ENCODE measurements around the gene STYK1. TPM values are rescaled to one million over a fixed set of nuclear protein-coding genes. Genes with fewer than 3 reads are reported as not detected.
A peak's percentile ranks its signal among the peaks of the same experiment; 100 is the strongest.

The STYK1 gene
- total and polyA plus RNA-seq, 4 donors, result 0.18 to 1.2 (median 0.37) TPM

- no peaks in the 10 kb centered on the region for H3K9me3 ChIP-seq (ENCODE audit: control insufficient read depth, low read length)
- H3K4me1 ChIP-seq (ENCODE audit: control insufficient read depth in 1 of 2, insufficient read depth in 2 of 2, low read length in 2 of 2), result peaks cover 2 to 6% of the 10 kb centered on the region in 2 donors
- H3K27me3 ChIP-seq (ENCODE audit: control insufficient read depth in 1 of 2, insufficient read depth in 2 of 2, low read length in 1 of 2), result no peaks in the 10 kb centered on the region
- no peak for DNase-seq
- ATAC-seq (ENCODE audit: low FRiP score), result no peak
- WGBS, 2 donors, result 43 to 52% methylated on average over 2 of the region's 2 CpGs
- H3K27ac ChIP-seq (ENCODE audit: low read depth in 1 of 2, low read length in 2 of 2), result peak overlapping the region; percentile 57 to 90
- intact Hi-C loops (cut with DNase I), result loop anchor here in 1 of 2 donors (10.0 kb wide), 1 partner anchor 503 kb away; the partner anchor contains the start of gene GABARAPL1
- peaks cover 0 to 6% of the 10 kb centered on the region in 2 donors for H3K36me3 ChIP-seq (ENCODE audit: control insufficient read depth in 1 of 2, insufficient read depth in 2 of 2, low read length in 1 of 2)
- H3K4me3 ChIP-seq (ENCODE audit: low read length in 2 of 2), result no peak overlapping the region
Observed at GRCh38 chr12:10717410-10717809, 43.6 kb upstream of the STYK1 start.

- WGBS, 2 donors, result 3 to 6% methylated on average over 6 of the region's 6 CpGs
- H3K36me3 ChIP-seq (ENCODE audit: control insufficient read depth in 1 of 2, insufficient read depth in 2 of 2, low read length in 1 of 2), result peaks cover 0 to 7% of the 10 kb centered on the region in 2 donors
- intact Hi-C loops (cut with DNase I), result loop anchor here in 1 of 2 donors (10.0 kb wide), 1 partner anchor 502 kb away; the partner anchor contains the start of gene GABARAPL1
Observed at GRCh38 chr12:10716704-10717315, 43.0 kb upstream of the STYK1 start.

GRCh38 chr12:10716277-10716676 is 42.4 kb upstream of the STYK1 start:
- 12 to 27% methylated on average over 4 of the region's 4 CpGs for WGBS, 2 donors

More at GRCh38 chr12:10716704-10717315, 43.0 kb upstream of the STYK1 start:
- peak; percentile 88 to 91 for DNase-seq
- H3K4me1 ChIP-seq (ENCODE audit: control insufficient read depth in 1 of 2, insufficient read depth in 2 of 2, low read length in 2 of 2), result peaks cover 2 to 6% of the 10 kb centered on the region in 2 donors
- ATAC-seq (ENCODE audit: low FRiP score), result peak; percentile 87
- H3K4me3 ChIP-seq (ENCODE audit: low read length in 2 of 2), result no peak overlapping the region
- no peaks in the 10 kb centered on the region for H3K27me3 ChIP-seq (ENCODE audit: control insufficient read depth in 1 of 2, insufficient read depth in 2 of 2, low read length in 1 of 2)
- H3K27ac ChIP-seq (ENCODE audit: low read depth in 1 of 2, low read length in 2 of 2), result peak overlapping the region in 1 of 2 donors; percentile 56
- no peaks in the 10 kb centered on the region for H3K9me3 ChIP-seq (ENCODE audit: control insufficient read depth, low read length)

GRCh38 chr12:10715491-10715890 is 41.6 kb upstream of the STYK1 start:
- WGBS, 2 donors, result 93 to 96% methylated on average over 6 of the region's 6 CpGs
- Histone ChIP-seq H3K27me3 (ENCODE audit: control insufficient read depth in 1 of 2, insufficient read depth in 2 of 2, low read length in 1 of 2) (no peaks in the 10 kb centered on the region), H3K36me3 (ENCODE audit: control insufficient read depth in 1 of 2, insufficient read depth in 2 of 2, low read length in 1 of 2) (peaks cover 0 to 7% of the 10 kb centered on the region in 2 donors), H3K27ac (ENCODE audit: low read depth in 1 of 2, low read length in 2 of 2) (no peak overlapping the region), H3K9me3 (ENCODE audit: control insufficient read depth, low read length) (no peaks in the 10 kb centered on the region), H3K4me1 (ENCODE audit: control insufficient read depth in 1 of 2, insufficient read depth in 2 of 2, low read length in 2 of 2) (peaks cover 2 to 6% of the 10 kb centered on the region in 2 donors), H3K4me3 (ENCODE audit: low read length in 2 of 2) (no peak overlapping the region)
- intact Hi-C loops (cut with DNase I), result loop anchor here in 1 of 2 donors (10.0 kb wide), 1 partner anchor 501 kb away; the partner anchor contains the start of gene GABARAPL1
- no peak for ATAC-seq (ENCODE audit: low FRiP score)
- no peak for DNase-seq

More at GRCh38 chr12:10716277-10716676, 42.4 kb upstream of the STYK1 start:
- DNase-seq (no peak), ATAC-seq (ENCODE audit: low FRiP score) (no peak)
- Histone ChIP-seq H3K9me3 (ENCODE audit: control insufficient read depth, low read length) (no peaks in the 10 kb centered on the region), H3K27ac (ENCODE audit: low read depth in 1 of 2, low read length in 2 of 2) (peak overlapping the region in 1 of 2 donors; percentile 57), H3K4me3 (ENCODE audit: low read length in 2 of 2) (no peak overlapping the region), H3K36me3 (ENCODE audit: control insufficient read depth in 1 of 2, insufficient read depth in 2 of 2, low read length in 1 of 2) (peaks cover 0 to 7% of the 10 kb centered on the region in 2 donors), H3K4me1 (ENCODE audit: control insufficient read depth in 1 of 2, insufficient read depth in 2 of 2, low read length in 2 of 2) (peaks cover 2 to 6% of the 10 kb centered on the region in 2 donors), H3K27me3 (ENCODE audit: control insufficient read depth in 1 of 2, insufficient read depth in 2 of 2, low read length in 1 of 2) (no peaks in the 10 kb centered on the region)
- intact Hi-C loops (cut with DNase I), result loop anchor here in 1 of 2 donors (10.0 kb wide), 1 partner anchor 501 kb away; the partner anchor contains the start of gene GABARAPL1

GRCh38 chr12:10709808-10710207 is 36.0 kb upstream of the STYK1 start:
- intact Hi-C loops (cut with DNase I), result loop anchor here in 1 of 2 donors (10.0 kb wide), 1 partner anchor 495 kb away; the partner anchor contains the start of gene GABARAPL1
- DNase-seq, result no peak
- H3K4me3 ChIP-seq (ENCODE audit: low read length in 2 of 2), result no peak overlapping the region
- H3K36me3 ChIP-seq (ENCODE audit: control insufficient read depth in 1 of 2, insufficient read depth in 2 of 2, low read length in 1 of 2), result peaks cover 7% of the 10 kb centered on the region in 2 donors
- no peak overlapping the region for H3K27ac ChIP-seq (ENCODE audit: low read depth in 1 of 2, low read length in 2 of 2)
- H3K4me1 ChIP-seq (ENCODE audit: control insufficient read depth in 1 of 2, insufficient read depth in 2 of 2, low read length in 2 of 2), result peaks cover 0 to 3% of the 10 kb centered on the region in 2 donors
- H3K27me3 ChIP-seq (ENCODE audit: control insufficient read depth in 1 of 2, insufficient read depth in 2 of 2, low read length in 1 of 2), result no peaks in the 10 kb centered on the region
- ATAC-seq (ENCODE audit: low FRiP score), result no peak
- 96% methylated on average over 16 of the region's 16 CpGs for WGBS, 2 donors
- no peaks in the 10 kb centered on the region for H3K9me3 ChIP-seq (ENCODE audit: control insufficient read depth, low read length)

- Histone ChIP-seq H3K4me1 (ENCODE audit: control insufficient read depth in 1 of 2, insufficient read depth in 2 of 2, low read length in 2 of 2) (peaks cover 0 to 3% of the 10 kb centered on the region in 2 donors), H3K36me3 (ENCODE audit: control insufficient read depth in 1 of 2, insufficient read depth in 2 of 2, low read length in 1 of 2) (peaks cover 7 to 8% of the 10 kb centered on the region in 2 donors), H3K4me3 (ENCODE audit: low read length in 2 of 2) (no peak overlapping the region), H3K9me3 (ENCODE audit: control insufficient read depth, low read length) (no peaks in the 10 kb centered on the region), H3K27me3 (ENCODE audit: control insufficient read depth in 1 of 2, insufficient read depth in 2 of 2, low read length in 1 of 2) (no peaks in the 10 kb centered on the region), H3K27ac (ENCODE audit: low read depth in 1 of 2, low read length in 2 of 2) (no peak overlapping the region)
- intact Hi-C loops (cut with DNase I), result no loop called here
- WGBS, 2 donors, result 52 to 53% methylated on average over 4 of the region's 4 CpGs
- no peak for DNase-seq
- no peak for ATAC-seq (ENCODE audit: low FRiP score)
Observed at GRCh38 chr12:10708862-10709261, 35.0 kb upstream of the STYK1 start.

- no peak overlapping the region for H3K27ac ChIP-seq (ENCODE audit: low read depth in 1 of 2, low read length in 2 of 2)
- no peak overlapping the region for H3K4me3 ChIP-seq (ENCODE audit: low read length in 2 of 2)
- H3K4me1 ChIP-seq (ENCODE audit: control insufficient read depth in 1 of 2, insufficient read depth in 2 of 2, low read length in 2 of 2), result peaks cover 0 to 3% of the 10 kb centered on the region in 2 donors
- DNase-seq (no peak), ATAC-seq (ENCODE audit: low FRiP score) (no peak)
- no peaks in the 10 kb centered on the region for H3K27me3 ChIP-seq (ENCODE audit: control insufficient read depth in 1 of 2, insufficient read depth in 2 of 2, low read length in 1 of 2)
- intact Hi-C loops (cut with DNase I), result no loop called here
- H3K9me3 ChIP-seq (ENCODE audit: control insufficient read depth, low read length), result no peaks in the 10 kb centered on the region
- peaks cover 5 to 10% of the 10 kb centered on the region in 2 donors for H3K36me3 ChIP-seq (ENCODE audit: control insufficient read depth in 1 of 2, insufficient read depth in 2 of 2, low read length in 1 of 2)
- 2 to 4% methylated on average over 2 of the region's 2 CpGs for WGBS, 2 donors
Observed at GRCh38 chr12:10705655-10706054, 31.8 kb upstream of the STYK1 start.

- Histone ChIP-seq H3K27me3 (ENCODE audit: control insufficient read depth in 1 of 2, insufficient read depth in 2 of 2, low read length in 1 of 2) (no peaks in the 10 kb centered on the region), H3K27ac (ENCODE audit: low read depth in 1 of 2, low read length in 2 of 2) (no peak overlapping the region), H3K36me3 (ENCODE audit: control insufficient read depth in 1 of 2, insufficient read depth in 2 of 2, low read length in 1 of 2) (peaks cover 5 to 10% of the 10 kb centered on the region in 2 donors), H3K4me1 (ENCODE audit: control insufficient read depth in 1 of 2, insufficient read depth in 2 of 2, low read length in 2 of 2) (peaks cover 0 to 3% of the 10 kb centered on the region in 2 donors), H3K9me3 (ENCODE audit: control insufficient read depth, low read length) (no peaks in the 10 kb centered on the region), H3K4me3 (ENCODE audit: low read length in 2 of 2) (no peak overlapping the region)
- ATAC-seq (ENCODE audit: low FRiP score) (no peak), DNase-seq (no peak)
- WGBS, 2 donors, result 91 to 94% methylated on average over 14 of the region's 14 CpGs
- intact Hi-C loops (cut with DNase I), result no loop called here
Observed at GRCh38 chr12:10701843-10702242, 28.0 kb upstream of the STYK1 start.
